Stromal cell of bone marrow (primary cell): ENCODE data around the gene POLR1E.
A peak's percentile ranks its signal among the peaks of the same experiment; 100 is the strongest.
"Not testable (repeated sequence)": the region's sequence is repeated elsewhere in the genome, so short reads cannot be mapped to it uniquely, and the experiment has no call there.

ENCODE experiments used
- DNase-seq: peaks from one replicate; pipeline ENCODE4 v3.0.0-alpha.2; 2012; ENCODE audit warnings: low read depth

The POLR1E gene

DNA sequence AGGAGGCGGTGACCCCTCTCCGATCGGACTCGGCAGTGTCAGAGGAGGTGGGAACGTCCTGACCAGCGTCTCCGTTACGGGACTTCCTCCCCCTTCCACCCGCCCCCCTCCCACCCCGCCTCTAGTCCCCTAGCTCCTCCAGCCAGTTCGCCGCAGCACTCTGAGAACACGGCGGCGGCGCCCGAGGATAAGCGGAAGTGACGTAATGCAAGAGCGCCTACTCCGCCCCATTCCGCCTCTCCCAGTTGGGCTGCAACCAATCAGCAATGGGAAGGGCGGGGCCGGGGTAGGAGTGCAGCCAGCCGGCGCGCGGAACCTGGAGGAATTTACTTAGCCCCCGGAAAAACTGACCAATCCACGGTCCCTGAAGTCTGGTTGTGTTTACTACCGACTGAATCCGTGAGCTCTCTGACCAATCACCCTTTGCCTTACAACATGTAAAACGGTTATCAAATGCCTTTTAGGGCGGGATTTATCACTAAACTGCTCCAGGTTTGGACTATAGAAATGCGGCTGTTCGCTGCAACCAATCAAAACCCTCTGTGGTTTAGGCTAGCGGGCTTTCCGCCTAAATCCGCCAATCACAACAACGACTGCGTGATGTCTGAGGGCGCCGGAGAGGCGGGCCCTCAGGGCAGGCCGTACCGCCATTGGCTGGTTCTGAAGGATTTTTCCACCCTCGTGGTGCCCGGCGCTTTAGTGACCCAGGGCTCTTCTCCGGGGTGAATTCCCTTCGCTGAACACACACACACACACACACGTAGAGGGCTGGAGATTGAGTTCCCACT, 20.3 kb upstream of the POLR1E start, which contains the start of gene ZBTB5:
TSS of gene ZBTB5 (minus strand) at position 202 of the 788 bp plus-strand sequence. CDS start 22,899 bp downstream, outside the sequence.
- peak; percentile 99 for DNase-seq

DNA sequence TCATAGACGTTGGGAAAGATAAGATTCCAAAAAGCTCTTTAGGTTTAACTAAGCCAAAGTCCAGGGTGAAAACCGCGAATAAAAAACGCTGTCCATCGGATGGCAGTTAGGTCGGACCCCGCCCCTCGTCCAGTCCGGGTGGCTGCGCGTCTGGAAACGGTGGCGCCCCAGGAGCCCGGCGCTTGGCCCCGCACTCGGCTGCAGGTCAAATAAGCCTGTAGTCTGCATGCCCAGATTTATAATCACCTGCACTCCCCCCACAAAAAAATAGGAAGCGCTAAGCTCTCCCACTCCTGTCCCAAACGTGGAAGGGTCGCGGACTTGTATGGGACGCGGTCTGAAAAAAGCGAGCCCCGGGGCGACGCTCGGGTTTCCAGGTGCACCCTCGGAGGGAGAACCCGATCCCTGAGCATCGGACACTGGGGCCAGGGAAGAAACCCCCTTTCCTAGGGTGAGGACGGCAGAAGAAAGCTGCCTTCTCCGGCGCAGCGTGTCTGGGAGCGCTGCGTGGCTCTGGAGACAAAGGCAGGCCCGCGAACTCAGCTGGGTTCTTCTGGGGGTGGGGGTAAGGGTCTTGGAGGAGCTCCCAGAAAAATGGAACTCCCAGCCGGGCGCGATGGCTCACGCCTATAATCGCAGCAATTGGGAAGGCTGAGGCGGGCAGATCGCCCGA, 19.6 kb upstream of the POLR1E start:
- DNase-seq, result peak; percentile 80

DNA sequence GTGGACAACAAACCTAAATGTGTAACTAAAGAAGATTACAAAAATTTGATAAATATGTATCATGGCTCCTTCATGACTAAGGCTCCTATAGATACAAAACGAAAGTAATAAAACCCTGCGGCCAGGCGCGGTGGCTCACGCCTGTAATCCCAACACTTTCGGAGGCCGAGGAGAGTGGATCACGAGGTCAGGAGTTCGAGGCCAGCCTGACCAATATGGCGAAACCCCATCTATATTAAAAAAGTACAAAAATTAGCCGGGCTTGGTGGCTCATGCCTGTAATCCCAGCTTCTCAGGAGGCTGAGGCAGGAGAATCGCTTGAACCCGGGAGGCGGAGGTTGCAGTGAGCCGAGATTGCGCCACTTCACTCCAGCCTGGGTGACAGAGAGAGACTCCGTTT, 18.2 kb upstream of the POLR1E start:
- not testable (repeated sequence) for DNase-seq

DNA sequence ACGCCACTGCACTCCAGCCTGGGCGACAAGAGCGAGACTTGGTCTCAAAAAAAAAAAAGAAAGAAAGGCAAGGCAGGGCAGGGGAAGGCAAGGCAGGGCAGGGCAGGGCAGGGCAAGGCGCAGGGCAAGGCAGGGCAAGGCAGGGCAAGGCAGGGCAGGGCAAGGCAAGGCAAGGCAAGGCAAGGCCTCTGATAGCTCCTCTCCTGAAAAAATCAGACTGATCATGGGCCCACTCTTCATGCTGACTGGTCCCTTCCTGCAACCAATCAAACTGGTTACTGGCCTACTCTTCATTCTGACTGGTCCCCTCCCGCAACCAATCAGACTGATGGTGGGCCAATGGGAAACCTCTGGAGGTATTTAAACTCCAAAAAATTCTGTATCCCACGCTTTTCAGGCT, 17.1 kb upstream of the POLR1E start:
- no peak for DNase-seq

DNA sequence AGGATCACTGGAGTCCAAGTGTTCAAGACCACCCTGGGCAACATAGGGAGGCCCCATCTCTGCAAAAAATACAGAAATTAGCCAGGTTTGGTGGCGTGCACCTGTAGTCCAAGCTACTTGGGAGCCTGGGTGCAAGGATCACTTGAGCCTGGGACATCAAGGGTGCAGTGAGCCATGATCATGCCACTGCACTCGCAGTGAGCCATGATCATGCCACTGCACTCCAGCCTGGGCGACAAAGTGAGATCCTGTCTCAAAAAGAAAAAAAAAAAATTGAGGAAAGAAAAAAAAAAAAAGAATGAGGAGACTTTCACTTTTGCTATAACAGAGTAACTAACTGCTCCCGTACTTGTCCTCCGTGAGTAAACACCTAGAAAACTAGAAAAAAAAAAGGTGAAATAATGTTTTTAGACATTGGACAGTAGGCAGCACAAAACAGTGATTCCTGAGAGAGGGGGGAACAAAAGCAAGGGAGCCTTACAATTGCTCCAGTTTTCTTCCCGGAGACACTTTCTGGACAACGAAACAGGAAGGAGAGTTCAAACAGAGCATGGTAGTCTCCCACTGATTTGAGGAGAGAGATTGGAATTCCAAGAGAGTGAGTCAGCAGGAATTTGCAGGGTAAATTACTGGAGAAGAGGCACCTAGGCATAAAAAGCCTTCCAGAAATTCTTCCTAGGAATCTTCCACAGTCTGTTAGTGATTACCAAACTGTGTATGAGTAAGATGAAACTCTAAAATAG, 13.6 kb upstream of the POLR1E start:
- peak; percentile 63 for DNase-seq

DNA sequence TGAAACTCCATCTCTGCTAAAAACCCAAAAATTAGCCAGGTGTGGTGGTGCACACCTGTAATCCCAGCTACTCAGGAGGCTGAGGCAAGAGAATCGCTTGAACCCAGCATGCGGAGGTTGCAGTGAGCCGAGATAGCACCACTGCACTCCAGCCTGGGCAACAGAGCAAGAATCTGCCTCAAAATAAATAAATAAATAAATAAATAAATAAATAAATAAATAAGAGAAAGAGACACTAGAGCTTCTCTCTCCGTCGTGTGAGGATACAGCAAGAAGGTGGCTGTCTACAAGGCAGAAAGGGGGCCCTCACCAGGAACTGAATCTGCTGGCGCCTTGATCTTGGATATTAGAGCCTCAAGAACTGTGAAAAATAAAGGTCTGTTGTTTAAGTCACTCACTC, 11.8 kb upstream of the POLR1E start:
- not testable (repeated sequence) for DNase-seq

DNA sequence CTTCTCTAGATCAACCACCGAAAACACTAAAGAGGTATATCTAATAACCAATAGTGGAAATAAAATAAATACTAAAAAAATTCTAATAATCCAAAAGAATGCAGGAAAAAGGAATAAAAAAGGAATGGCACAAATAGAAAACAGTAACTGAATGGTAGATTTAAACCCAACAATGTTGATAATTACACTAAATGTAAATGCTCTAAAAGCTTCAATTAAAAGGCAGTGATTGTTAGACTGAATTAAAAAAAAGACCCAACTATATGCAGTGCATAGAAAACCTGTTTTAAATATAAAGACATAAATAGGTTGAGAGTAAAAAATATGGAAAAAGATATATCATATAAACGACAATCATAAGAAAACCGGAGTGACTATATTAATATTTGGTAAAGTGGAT, 11.3 kb upstream of the POLR1E start:
- no peak for DNase-seq

DNA sequence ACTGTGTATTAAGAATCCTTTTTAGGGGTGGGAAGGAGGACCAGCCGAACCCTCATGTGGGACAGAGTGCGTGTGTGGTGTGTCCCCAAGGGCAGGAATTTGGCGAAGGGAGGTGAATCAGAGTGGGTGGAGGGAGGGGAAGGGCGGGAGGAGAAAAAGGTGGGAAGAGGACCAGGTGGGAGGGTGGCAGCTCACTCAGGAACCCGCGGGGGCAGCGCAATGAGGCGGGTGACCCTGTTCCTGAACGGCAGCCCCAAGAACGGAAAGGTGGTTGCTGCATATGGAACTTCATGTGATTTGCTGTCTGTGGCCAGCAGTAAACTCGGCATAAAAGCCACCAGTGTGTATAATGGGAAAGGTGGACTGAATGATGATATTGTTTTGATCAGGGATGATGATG, 8.8 kb upstream of the POLR1E start:
- no peak for DNase-seq

DNA sequence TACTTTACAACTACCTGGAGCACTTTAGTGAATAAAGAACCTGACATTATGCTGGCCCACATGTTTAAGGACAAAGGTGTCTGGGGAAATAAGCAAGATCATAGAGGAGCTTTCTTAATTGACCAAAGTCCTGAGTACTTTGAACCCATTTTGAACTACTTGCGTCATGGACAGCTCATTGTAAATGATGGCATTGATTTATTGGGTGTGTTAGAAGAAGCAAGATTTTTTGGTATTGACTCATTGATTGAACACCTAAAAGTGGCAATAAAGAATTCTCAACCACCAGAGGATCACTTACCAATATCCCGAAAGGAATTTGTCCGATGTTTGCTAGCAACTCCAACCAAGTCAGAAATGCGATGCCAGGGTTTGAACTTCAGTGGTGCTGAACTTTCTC, 8.3 kb upstream of the POLR1E start:
- DNase-seq, result not testable (repeated sequence)

DNA sequence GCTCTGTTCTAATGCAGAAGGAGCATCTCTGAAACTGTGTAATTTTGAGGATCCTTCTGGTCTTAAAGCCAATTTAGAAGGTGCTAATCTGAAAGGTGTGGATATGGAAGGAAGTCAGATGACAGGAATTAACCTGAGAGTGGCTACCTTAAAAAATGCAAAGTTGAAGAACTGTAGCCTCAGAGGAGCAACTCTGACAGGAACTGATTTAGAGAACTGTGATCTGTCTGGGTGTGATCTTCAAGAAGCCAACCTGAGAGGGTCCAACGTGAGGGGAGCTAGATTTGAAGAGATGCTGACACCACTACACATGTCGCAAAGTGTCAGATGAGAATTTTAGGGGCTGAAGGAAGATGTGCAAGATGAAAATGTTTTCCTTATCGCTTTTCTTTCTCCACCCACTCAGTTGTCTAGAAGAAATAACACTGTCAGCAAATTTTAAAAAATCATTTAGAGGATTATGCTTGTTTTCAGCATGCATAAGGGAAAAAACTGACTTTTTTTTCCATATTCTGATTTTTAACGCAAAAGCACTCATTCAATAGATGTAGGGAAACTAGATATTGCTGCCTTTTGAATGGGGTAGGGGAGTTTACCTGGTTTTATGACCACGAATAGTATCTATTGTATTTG, 7.6 kb upstream of the POLR1E start:
- not testable (repeated sequence) for DNase-seq

DNA sequence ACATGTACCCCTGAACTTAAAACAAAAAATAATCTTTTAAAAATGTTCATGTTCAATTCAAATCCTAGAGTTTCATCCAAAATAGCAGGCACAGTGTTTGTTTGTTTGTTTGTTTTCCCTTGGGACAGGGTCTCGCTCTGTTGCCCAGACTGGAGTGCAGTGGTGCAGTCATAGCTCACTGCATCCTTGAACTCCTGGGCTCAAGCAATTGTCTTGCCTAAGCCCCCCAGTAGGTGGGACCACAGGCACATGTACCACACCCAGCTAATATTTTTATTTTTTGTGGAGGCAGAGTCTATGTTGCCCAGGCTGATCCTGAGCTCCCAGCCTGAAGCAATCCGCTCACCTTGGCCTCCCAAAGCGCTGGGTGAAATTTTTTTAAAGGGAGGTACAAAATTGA, 5.0 kb upstream of the POLR1E start:
- DNase-seq, result no peak

DNA sequence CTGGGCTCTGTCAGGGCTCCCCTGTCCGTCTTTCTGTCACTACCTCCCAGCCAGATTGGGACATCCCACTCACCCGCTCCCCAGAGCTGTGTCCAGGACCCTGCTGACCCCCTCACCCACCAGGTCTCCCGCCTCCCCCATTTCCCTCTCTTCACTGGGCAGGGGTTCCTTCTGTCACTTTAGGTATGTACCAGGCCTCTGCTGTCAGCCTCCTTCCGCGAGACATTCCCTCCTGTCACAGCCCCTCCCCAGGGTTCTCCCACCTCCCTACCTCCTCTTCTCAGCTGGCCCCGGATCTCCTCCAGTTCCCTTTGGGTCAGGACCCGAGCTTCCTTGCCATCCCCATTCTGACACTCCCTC, 488 bp downstream of the POLR1E start:
- no peak for DNase-seq

DNA sequence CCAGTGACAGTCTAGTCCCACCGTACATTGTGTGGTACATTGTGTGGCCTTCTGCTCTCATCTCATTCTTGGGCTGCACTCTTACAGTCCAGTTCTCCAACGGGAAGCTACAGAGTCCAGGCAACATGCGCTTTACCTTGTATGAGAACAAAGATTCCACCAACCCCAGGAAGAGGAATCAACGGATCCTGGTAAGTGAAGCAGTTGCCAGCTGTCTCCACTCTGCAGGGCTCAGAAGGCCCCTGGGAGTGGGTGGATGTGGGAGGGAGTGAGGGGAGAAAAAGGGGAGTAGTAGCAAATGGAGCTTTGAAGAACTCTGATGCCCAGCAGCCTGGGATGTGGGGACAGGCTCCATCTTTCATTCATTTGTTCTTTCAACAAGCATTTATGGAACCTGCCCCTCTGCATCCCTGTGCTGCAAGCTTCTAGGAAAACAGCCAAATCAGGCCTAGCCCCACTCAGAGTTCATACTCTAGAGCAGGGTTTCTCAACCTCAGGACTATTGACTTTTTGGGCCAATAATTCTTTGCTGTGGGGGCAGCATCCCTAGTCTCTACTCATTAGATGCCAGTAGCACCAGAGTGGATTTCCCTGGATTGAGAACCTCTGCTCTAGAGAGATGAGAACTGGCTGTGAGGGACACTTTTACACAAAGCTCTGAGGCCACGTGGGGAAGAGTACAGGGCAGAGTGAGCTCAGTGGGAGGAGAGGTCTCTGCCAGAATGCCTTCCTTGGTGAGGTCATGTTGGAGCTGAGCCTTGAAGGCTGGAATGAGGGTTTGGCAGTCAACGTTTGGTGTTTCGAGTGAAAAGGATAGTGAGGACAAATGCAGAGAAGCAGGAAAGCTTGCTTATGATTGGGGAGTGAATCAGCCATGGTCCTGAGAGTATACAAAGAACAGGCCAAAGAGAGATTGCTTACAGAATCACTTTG, 1.1 kb downstream of the POLR1E start:
- peak; percentile 96 for DNase-seq

DNA sequence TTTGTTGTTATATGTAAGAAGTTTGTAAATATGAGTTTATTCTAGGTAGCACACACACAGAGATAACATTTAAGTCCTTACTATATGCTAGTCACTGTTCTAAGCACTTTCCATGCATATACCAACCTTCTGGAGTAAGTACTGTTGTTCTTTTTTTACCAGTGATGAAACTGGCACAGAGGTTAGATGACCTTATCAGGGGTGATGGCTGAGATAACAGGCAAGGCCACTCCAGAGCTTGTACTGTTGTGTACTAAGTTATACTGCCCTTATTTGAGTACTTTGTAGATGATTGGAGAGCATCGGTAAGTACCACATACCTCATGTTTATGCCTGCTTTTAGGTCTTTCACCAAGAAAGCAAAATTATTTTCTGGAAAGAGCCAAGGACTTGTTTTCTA, 6.2 kb downstream of the POLR1E start:
- DNase-seq, result no peak

DNA sequence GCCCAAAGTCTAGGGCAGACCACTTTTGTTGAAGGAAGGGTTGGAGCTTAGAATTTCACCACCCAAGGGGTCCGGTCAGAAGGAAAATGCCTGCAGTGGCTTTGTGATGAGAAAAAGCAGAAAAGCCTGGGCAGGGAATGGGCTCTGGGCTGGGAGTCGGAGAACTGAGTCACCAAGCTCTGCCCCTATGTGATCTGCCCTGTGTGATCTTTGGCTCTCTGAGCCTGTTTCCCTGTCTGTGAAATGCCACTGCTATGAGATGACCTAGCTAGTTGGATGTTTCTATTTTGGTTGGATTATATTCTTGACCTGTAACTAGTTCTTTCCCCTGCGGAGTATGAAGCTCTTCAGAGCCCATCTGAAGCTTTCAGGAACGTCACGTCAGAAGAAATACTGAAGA, 9.8 kb downstream of the POLR1E start:
- DNase-seq, result no peak

DNA sequence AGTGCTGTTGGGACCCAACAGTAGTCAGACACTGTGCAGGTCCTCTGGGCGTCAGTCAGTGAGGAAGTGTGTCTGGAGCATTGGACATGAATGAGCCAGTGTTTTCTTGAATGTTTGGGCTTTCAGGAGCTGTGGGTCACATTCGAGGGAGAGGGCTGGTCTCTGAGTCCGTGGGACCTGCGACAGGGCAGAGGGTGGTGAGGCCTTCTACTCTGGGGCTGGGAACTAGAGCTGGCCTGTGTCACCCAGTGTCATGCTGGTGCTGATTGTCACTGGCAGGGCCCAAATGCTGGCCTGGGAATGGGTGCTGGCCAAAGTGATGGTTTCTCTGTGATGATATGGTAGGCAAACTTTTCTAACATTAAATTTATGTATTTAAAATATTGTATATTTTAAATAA, 10.3 kb downstream of the POLR1E start:
- no peak for DNase-seq

DNA sequence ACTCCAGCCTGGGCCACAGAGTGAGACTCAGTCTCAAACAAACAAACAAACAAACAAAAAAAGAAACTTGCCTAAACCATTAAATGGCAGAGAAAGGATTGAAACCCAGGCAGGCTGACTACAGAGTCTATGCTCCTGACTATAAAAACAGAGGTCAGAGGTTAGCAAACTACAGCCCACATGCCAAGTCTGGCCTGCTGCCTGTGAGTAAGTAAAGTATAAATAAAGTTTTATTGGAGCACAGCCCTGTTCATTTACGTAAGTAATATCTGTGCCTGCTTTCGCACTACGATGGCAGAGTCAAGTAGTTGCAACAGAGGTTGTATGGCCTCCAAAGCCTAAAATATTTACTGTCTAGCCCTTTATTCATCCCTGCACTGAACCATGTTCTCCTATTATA, 11.6 kb downstream of the POLR1E start:
- no peak for DNase-seq

DNA sequence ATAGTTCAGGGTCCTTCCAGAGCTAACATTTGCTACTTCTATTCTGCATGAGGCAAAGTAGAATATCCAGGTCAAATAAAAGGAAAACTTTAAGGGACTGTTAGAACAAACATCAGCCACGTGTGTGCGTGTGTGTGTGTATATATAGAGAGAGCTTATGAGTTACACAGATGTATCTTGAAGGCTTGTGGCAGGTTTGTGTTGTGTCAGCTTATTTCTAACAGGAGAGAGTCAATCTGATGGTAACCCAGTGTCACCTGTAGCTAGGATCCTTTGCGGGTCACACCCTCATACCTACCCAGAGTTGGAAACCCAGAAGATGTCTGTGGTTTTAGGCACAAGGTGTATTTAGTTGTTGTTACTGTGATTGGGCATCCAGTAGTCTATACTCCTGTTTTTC, 12.7 kb downstream of the POLR1E start:
- no peak for DNase-seq

DNA sequence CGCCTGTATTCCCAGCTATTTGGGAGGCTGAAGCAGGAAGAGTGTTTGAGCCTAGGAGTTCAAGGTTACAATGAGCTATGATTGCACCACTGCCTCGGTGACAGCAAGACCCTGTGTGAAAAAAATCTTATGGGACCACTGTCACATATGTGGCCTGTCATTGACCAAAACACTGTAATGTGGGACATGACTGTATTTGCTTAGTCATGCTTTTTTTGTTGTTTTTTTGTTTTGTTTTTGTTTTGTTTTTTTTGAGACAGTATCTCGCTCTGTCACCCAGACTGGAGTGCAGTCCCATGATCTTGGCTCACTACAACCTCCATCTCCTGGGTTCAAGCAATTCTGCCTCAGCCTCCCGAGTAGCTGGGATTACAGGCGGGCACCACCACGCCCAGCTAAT, 13.5 kb downstream of the POLR1E start:
- DNase-seq, result no peak

DNA sequence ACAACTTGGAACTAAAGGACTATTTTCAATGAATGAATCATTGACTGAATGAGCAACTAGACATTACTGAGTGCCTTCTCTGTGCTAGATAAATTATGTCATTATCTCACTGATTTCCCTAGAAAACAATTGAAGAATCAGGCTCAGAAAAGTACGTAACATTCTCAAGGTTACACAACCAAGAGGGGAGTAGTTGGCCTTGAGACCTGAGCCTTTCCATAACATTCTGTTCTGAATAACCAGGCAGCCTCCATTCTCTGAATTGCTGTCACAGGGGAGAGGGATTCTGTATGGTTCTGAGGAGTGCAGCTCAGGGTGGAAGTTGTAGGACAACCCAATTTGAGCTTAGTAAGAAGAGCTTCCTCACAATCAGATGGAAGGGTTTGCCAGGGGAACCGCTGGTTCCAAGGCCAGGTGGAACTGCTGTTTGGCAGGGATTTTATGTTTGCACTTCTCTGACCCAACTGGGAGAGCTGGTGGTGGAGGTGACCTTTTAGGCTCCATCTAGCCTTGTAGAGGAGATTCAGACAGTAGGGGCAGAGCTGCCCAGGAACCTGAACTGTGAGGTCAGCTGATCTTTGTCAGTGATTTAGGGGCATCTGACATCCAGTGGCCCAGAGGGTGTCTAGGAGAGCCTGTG, 16.3 kb downstream of the POLR1E start:
- DNase-seq, result no peak

DNA sequence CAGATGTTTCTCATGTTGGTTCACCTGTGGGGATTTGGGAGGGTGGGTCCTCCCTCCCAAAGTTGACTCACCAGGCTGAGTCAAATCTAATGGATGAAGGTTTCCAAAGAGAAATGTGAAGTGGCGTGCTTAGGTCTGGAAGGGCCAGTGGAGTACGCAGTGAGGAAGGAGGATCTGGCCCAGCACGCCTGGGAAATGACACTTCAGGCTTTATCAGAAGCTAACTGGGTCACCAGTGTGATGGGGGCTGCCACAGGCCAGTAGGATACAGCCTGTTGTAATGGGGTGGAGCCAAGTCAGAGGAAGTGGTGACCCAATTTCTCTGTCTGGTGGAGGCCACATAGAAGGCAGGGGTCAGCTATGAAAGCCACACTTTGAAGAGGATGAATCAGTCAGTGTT, 18.0 kb downstream of the POLR1E start:
- no peak for DNase-seq
